ENCODE data around the gene RCVRN.

The RCVRN gene

GRCh38 chr17:9942885-9943284 is 37.8 kb upstream of the RCVRN start:
- intact Hi-C loops (cut with DNase I; ENCODE audit: low total_unique reads): no loop called here
- Histone ChIP-seq H3K4me1 (peaks cover 0 to under 1% (median 0%) of the 10 kb centered on the region in 4 donors), H3K9me3 (peaks cover 0 to 12% (median 8%) of the 10 kb centered on the region in 3 donors), H3K36me3 (peaks cover 0 to 14% (median 0%) of the 10 kb centered on the region in 3 donors), H3K27ac (no peak overlapping the region), H3K4me3 (no peak overlapping the region), H3K27me3 (no peaks in the 10 kb centered on the region)
- no peak for TF ChIP-seq CTCF (IDR thresholded peaks at IDR 0.05)
- DNase-seq: no peak

GRCh38 chr17:9941305-9941704 is 36.2 kb upstream of the RCVRN start:
- Histone ChIP-seq H3K36me3 (peaks cover 0 to 14% (median 0%) of the 10 kb centered on the region in 3 donors), H3K4me1 (peaks cover 0 to 13% (median 5%) of the 10 kb centered on the region in 4 donors), H3K9me3 (peaks cover 0 to 12% (median 9%) of the 10 kb centered on the region in 3 donors), H3K27ac (no peak overlapping the region), H3K4me3 (no peak overlapping the region), H3K27me3 (no peaks in the 10 kb centered on the region)
- intact Hi-C loops (cut with DNase I; ENCODE audit: low total_unique reads): no loop called here
- no peak for TF ChIP-seq CTCF (IDR thresholded peaks at IDR 0.05)
- DNase-seq: no peak

GRCh38 chr17:9940841-9941240 is 35.8 kb upstream of the RCVRN start:
- Histone ChIP-seq H3K27ac (no peak overlapping the region), H3K9me3 (peaks cover 0 to 12% (median 9%) of the 10 kb centered on the region in 3 donors), H3K27me3 (no peaks in the 10 kb centered on the region), H3K4me3 (no peak overlapping the region), H3K4me1 (peaks cover 0 to 13% (median 5%) of the 10 kb centered on the region in 4 donors), H3K36me3 (peaks cover 0 to 14% (median 0%) of the 10 kb centered on the region in 3 donors)
- DNase-seq: no peak
- intact Hi-C loops (cut with DNase I; ENCODE audit: low total_unique reads): no loop called here
- no peak for TF ChIP-seq CTCF (IDR thresholded peaks at IDR 0.05)

GRCh38 chr17:9938764-9939163 is 33.7 kb upstream of the RCVRN start:
- no peak overlapping the region for H3K27ac ChIP-seq
- intact Hi-C loops (cut with DNase I; ENCODE audit: low total_unique reads): no loop called here
- no peak for TF ChIP-seq CTCF (IDR thresholded peaks at IDR 0.05)

GRCh38 chr17:9937901-9938300 is 32.8 kb upstream of the RCVRN start:
- no peaks in the 10 kb centered on the region for H3K27me3 ChIP-seq
- no peak for TF ChIP-seq CTCF (IDR thresholded peaks at IDR 0.05)
- peaks cover 0 to 13% (median 5%) of the 10 kb centered on the region in 4 donors for H3K4me1 ChIP-seq
- no peak overlapping the region for H3K4me3 ChIP-seq
- DNase-seq: no peak
- H3K36me3 ChIP-seq: peaks cover 0 to 14% (median 0%) of the 10 kb centered on the region in 3 donors
- peak overlapping the region in 1 of 2 donors; percentile 39 for H3K27ac ChIP-seq
- intact Hi-C loops (cut with DNase I; ENCODE audit: low total_unique reads): no loop called here
- H3K9me3 ChIP-seq: peaks cover 0 to 12% (median 9%) of the 10 kb centered on the region in 3 donors

More at GRCh38 chr17:9938764-9939163, 33.7 kb upstream of the RCVRN start:
- H3K4me3 ChIP-seq: no peak overlapping the region
- H3K27me3 ChIP-seq: no peaks in the 10 kb centered on the region
- peaks cover 0 to 13% (median 5%) of the 10 kb centered on the region in 4 donors for H3K4me1 ChIP-seq
- no peak for DNase-seq
- peaks cover 0 to 14% (median 0%) of the 10 kb centered on the region in 3 donors for H3K36me3 ChIP-seq
- H3K9me3 ChIP-seq: peaks cover 0 to 12% (median 9%) of the 10 kb centered on the region in 3 donors

Measured in tibial artery (tissue), 4 donors.